K562 (cell line): ENCODE measurements around the gene CACYBP. TPM values are rescaled to one million over a fixed set of nuclear protein-coding genes. Genes with fewer than 3 reads are reported as not detected.

ENCODE experiments used
- BRF1 ChIP-seq: IDR thresholded peaks from 3 replicates; pipeline ENCODE4 v1.6.1; 2011; ENCODE audit warnings: borderline replicate concordance, mild to moderate bottlenecking; ENCODE audit not compliant: insufficient read length; ENCODE audit errors: extremely low read depth
- EHMT2 ChIP-seq: fragments of 450-650 bp; IDR thresholded peaks from 2 replicates; pipeline ENCODE4 v1.6.1; 2018; ENCODE audit warnings: antibody characterized with exemption
- ERF ChIP-seq: fragments of 450-650 bp; formaldehyde crosslinking; IDR thresholded peaks from 2 replicates; pipeline ENCODE4 v1.4.0; 2020; ENCODE audit warnings: mild to moderate bottlenecking, mixed read lengths
- ETV5 ChIP-seq: sonication (generic); formaldehyde crosslinking; IDR thresholded peaks from 2 replicates; pipeline ENCODE4 v1.4.0; 2020; ENCODE audit warnings: low read depth, mild to moderate bottlenecking, missing genetic modification reagents
- HEY1 ChIP-seq: fragments of 250-450 bp; sonication (Bioruptor Pico); IDR thresholded peaks from 2 replicates; pipeline ENCODE4 v1.5.0; 2020; ENCODE audit warnings: mild to moderate bottlenecking, moderate library complexity, borderline replicate concordance
- HOXB6 ChIP-seq: fragments of 250-450 bp; sonication (Bioruptor Pico); IDR thresholded peaks from 2 replicates; pipeline ENCODE4 v1.5.1; 2022; ENCODE audit warnings: mild to moderate bottlenecking, borderline replicate concordance
- LCOR ChIP-seq: sonication (generic); formaldehyde crosslinking; IDR thresholded peaks from 2 replicates; pipeline ENCODE4 v1.8.0; 2022; ENCODE audit warnings: mild to moderate bottlenecking, missing genetic modification reagents
- MED1 ChIP-seq: sonication (generic); formaldehyde crosslinking; IDR thresholded peaks from 2 replicates; pipeline ENCODE4 v1.8.1; 2023; ENCODE audit warnings: missing genetic modification reagents, borderline replicate concordance
- NFE2L1 ChIP-seq: fragments of 450-650 bp; IDR thresholded peaks from 2 replicates; pipeline ENCODE4 v1.6.1; 2016; ENCODE audit warnings: missing genetic modification characterization, low read depth, mild to moderate bottlenecking, missing compliant biosample characterization, moderate library complexity, borderline replicate concordance
- POLR2AphosphoS5 ChIP-seq: IDR thresholded peaks from 2 replicates; pipeline ENCODE4 v1.6.1; 2011; ENCODE audit warnings: mild to moderate bottlenecking, low read depth, low read length, moderate library complexity; ENCODE audit not compliant: control insufficient read depth, insufficient read depth
- PTBP1 ChIP-seq: fragments of 200-400 bp; formaldehyde crosslinking; IDR thresholded peaks from 2 replicates; pipeline ENCODE4 v1.6.1; 2017; ENCODE audit warnings: low read depth, low read length
- RAD51 ChIP-seq: fragments of 450-650 bp; IDR thresholded peaks from 2 replicates; pipeline ENCODE4 v1.7.1; 2016; ENCODE audit warnings: low read depth, mild to moderate bottlenecking, borderline replicate concordance
- RFX7 ChIP-seq: fragments of 250-450 bp; sonication (Bioruptor Pico); IDR thresholded peaks from 2 replicates; pipeline ENCODE4 v1.5.1; 2021; ENCODE audit warnings: mild to moderate bottlenecking
- TBP ChIP-seq: optimal IDR thresholded peaks from 2 replicates; pipeline ENCODE3; 2011; ENCODE audit warnings: low read depth, low read length, improper control_type of control experiment
- TEAD4 ChIP-seq, 2 experiments: sonication (generic) in 1 of 2; formaldehyde crosslinking in 1 of 2; IDR thresholded peaks; 2 replicates each; pipeline versions ENCODE4 v1.6.1 to v1.8.0; 2012 to 2022; ENCODE audit warnings: borderline replicate concordance in 1 of 2, inconsistent platforms in 1 of 2, low read length in 1 of 2, mild to moderate bottlenecking in 1 of 2, missing genetic modification reagents in 1 of 2
- ZBTB7A ChIP-seq: IDR thresholded peaks from 2 replicates; pipeline ENCODE4 v1.6.1; 2011; ENCODE audit warnings: low read depth, mild to moderate bottlenecking, low read length, moderate library complexity, borderline replicate concordance; ENCODE audit not compliant: control insufficient read depth
- ZKSCAN1 ChIP-seq: fragments of 150-350 bp; IDR thresholded peaks from 2 replicates; pipeline ENCODE4 v1.6.1; 2016; ENCODE audit warnings: low read depth, low read length
- ZKSCAN8 ChIP-seq: fragments of 200-800 bp; sonication (Bioruptor generic); IDR thresholded peaks from 2 replicates; pipeline ENCODE4 v1.6.1; 2016; ENCODE audit warnings: missing genetic modification characterization, missing compliant biosample characterization
- ZNF197 ChIP-seq: fragments of 200-800 bp; sonication (Bioruptor generic); IDR thresholded peaks from 2 replicates; pipeline ENCODE4 v1.6.1; 2016; ENCODE audit warnings: low read depth, missing genetic modification characterization, missing compliant biosample characterization
- ZNF212 ChIP-seq: fragments of 450-650 bp; formaldehyde crosslinking; IDR thresholded peaks from 2 replicates; pipeline ENCODE4 v1.4.0; 2020; ENCODE audit warnings: mild to moderate bottlenecking
- ZNF445 ChIP-seq: fragments of 250-450 bp; sonication (Bioruptor Pico); IDR thresholded peaks from 2 replicates; pipeline ENCODE4 v1.4.0; 2020; ENCODE audit warnings: low read depth, mild to moderate bottlenecking, moderate library complexity
- polyA plus RNA-seq, 8 experiments: library from polyadenylated mRNA; depleted of rRNA in 4 of 8; stranded (reverse) in 5 of 8; unstranded in 3 of 8; fragments of >200 nt; fragmentation: Nextera tagmentation in 2 of 8; fragmentation: Illumina TruSeq in 1 of 8; extraction: Ambion mirVana in 2 of 8; extraction: Trizol in 1 of 8; gene quantifications; 2 replicates each; pipeline versions ENCODE4 v1.2.1 to v1.2.3, GENCODE V29; 2011 to 2014; ENCODE audit warnings: inconsistent platforms in 1 of 8, missing spikeins in 1 of 8
- total RNA-seq, 7 experiments: library from RNA; depleted of rRNA in 6 of 7; stranded (reverse); fragments of >200 nt in 6 of 7; fragmentation: Illumina TruSeq in 2 of 7; extraction: Trizol in 2 of 7; gene quantifications; 2 replicates each; pipeline versions ENCODE4 v1.2.1 to v1.2.3, GENCODE V29; 2011 to 2021; ENCODE audit warnings: low replicate concordance in 1 of 7
- TF ChIP-seq, protein P1 (sequence below): sonication (generic); formaldehyde crosslinking; IDR thresholded peaks from 2 replicates; pipeline ENCODE4 v1.8.1; 2023; ENCODE audit warnings: mild to moderate bottlenecking, missing genetic modification reagents, moderate library complexity
- TF ChIP-seq, protein P2 (sequence below): sonication (generic); formaldehyde crosslinking; IDR thresholded peaks from 2 replicates; pipeline ENCODE4 v1.8.1; 2022; ENCODE audit warnings: missing genetic modification reagents
- TF ChIP-seq, protein P3 (sequence below), 2 experiments: fragments of 450-650 bp in 1 of 2; sonication (generic) in 1 of 2; formaldehyde crosslinking; conservative IDR thresholded peaks; 2 replicates each; pipeline versions ENCODE4 v1.4.0 to v1.8.1; 2020 to 2022; ENCODE audit warnings: mild to moderate bottlenecking in 1 of 2, missing genetic modification reagents in 1 of 2

CACYBP gene
- total and polyA plus RNA-seq, 9 of the 15 experiments (the other 6 are each of a cell fraction or from before 2014, with no cell fraction given): 147 to 1,576 (median 488) TPM

DNA sequence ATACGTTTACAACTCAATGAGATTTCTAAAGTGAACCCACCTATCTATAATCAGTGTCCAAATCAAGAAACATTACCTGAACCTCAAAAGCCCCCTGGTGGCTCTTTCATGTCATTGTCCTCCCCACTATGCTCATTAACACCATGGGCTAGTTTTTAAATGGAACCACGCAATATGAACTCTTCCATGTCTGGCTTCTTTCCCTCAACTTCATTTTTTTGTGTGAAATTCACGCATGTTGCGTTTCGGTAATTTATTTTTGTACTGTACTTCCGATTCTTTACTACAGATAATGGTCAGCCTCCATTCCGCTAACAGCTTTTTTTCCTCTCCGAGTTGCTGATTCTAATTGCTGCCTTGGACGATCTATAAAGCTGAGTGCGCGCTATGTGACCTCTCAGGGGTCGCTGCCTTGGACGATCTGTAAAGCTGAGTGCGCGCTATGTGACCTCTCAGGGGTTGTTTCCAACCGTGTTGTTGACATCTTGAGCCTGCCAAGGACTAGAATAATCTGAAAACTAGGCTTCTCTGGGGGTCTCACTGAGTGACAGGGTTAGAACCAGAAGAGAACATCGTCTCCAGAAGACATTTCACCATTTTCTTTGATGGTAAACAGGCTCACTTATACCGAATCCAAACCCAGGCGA is 1.1 kb upstream of the CACYBP start (continued):
- TF ChIP-seq, protein P1, sequence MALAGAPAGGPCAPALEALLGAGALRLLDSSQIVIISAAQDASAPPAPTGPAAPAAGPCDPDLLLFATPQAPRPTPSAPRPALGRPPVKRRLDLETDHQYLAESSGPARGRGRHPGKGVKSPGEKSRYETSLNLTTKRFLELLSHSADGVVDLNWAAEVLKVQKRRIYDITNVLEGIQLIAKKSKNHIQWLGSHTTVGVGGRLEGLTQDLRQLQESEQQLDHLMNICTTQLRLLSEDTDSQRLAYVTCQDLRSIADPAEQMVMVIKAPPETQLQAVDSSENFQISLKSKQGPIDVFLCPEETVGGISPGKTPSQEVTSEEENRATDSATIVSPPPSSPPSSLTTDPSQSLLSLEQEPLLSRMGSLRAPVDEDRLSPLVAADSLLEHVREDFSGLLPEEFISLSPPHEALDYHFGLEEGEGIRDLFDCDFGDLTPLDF (CRISPR knock-in tag): 0 out of 2 replicates have a peak, but pooled peaks have one; percentile 93
- no peak for TF ChIP-seq MED1
- 0 out of 2 replicates have a peak, but pooled peaks have one; percentile 54 for TF ChIP-seq ZBTB7A
- TF ChIP-seq ERF: 0 out of 2 replicates have a peak, but pooled peaks have one; percentile 37
- TF ChIP-seq HOXB6 (CRISPR knock-in tag): 0 out of 2 replicates have a peak, but pooled peaks have one; percentile 27
- TF ChIP-seq POLR2AphosphoS5: 0 out of 2 replicates have a peak, but pooled peaks have one; percentile 33
- peak; percentile 71; the same call in 1 of the 2 replicates for TF ChIP-seq ZNF197 (CRISPR knock-in tag)
- peak; percentile 52 for TF ChIP-seq TBP
- no peak for TF ChIP-seq BRF1
- TF ChIP-seq ZNF212: 0 out of 2 replicates have a peak, but pooled peaks have one; percentile 51
- peak; percentile 72; the same call in 1 of the 2 replicates for TF ChIP-seq EHMT2
- 0 out of 2 replicates have a peak, but pooled peaks have one; percentile 8 for TF ChIP-seq TEAD4 (IDR thresholded peaks at IDR 0.05; ENCODE audit: low read length)
- no peak for TF ChIP-seq TEAD4 (CRISPR knock-in tag; IDR thresholded peaks at IDR 0.05; ENCODE audit: borderline replicate concordance)
- TF ChIP-seq HEY1 (CRISPR knock-in tag): 0 out of 2 replicates have a peak, but pooled peaks have one; percentile 62
- TF ChIP-seq RAD51: no peak
- no peak; the same call in 1 of the 2 replicates for TF ChIP-seq NFE2L1 (tag)
- no peak for TF ChIP-seq ZNF445
- no peak for TF ChIP-seq PTBP1
- 0 out of 2 replicates have a peak, but pooled peaks have one; percentile 21 for TF ChIP-seq LCOR (CRISPR knock-in tag)
- TF ChIP-seq ZKSCAN8: peak; percentile 74; the same call in 1 of the 2 replicates
- TF ChIP-seq ETV5 (CRISPR knock-in tag): no peak
- TF ChIP-seq, protein P2, sequence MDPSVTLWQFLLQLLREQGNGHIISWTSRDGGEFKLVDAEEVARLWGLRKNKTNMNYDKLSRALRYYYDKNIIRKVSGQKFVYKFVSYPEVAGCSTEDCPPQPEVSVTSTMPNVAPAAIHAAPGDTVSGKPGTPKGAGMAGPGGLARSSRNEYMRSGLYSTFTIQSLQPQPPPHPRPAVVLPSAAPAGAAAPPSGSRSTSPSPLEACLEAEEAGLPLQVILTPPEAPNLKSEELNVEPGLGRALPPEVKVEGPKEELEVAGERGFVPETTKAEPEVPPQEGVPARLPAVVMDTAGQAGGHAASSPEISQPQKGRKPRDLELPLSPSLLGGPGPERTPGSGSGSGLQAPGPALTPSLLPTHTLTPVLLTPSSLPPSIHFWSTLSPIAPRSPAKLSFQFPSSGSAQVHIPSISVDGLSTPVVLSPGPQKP (CRISPR knock-in tag): no peak
- peak; percentile 46; the same call in 1 of the 2 replicates for TF ChIP-seq RFX7 (CRISPR knock-in tag)
- TF ChIP-seq, protein P3, sequence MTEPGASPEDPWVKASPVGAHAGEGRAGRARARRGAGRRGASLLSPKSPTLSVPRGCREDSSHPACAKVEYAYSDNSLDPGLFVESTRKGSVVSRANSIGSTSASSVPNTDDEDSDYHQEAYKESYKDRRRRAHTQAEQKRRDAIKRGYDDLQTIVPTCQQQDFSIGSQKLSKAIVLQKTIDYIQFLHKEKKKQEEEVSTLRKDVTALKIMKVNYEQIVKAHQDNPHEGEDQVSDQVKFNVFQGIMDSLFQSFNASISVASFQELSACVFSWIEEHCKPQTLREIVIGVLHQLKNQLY (CRISPR knock-in tag; conservative IDR thresholded peaks at IDR 0.05): 0 out of 4 replicates have a peak, but pooled peaks have one; percentile 8 to 61
- peak; percentile 9; the same call in 1 of the 2 replicates for TF ChIP-seq ZKSCAN1
